Memory B cell (primary cell): ENCODE measurements around the gene KRT15.
"Not testable (repeated sequence)": the region's sequence is repeated elsewhere in the genome, so short reads cannot be mapped to it uniquely, and the experiment has no call there.

Experiments used
- ATAC-seq: fragments of 150-1000 bp; cut with Tn5 transposase; 2 replicates; pipeline ENCODE4 v1.10.0; 2021; ENCODE audit warnings: low read depth, mild to moderate bottlenecking, moderate library complexity
- DNase-seq, 2 donors: peaks; one replicate each; pipeline ENCODE4 v3.0.0; 2022; ENCODE audit warnings: low spot score in 2 of 2
- H3K27ac Mint-ChIP-seq: one replicate; pipeline ENCODE4 v1.8.0; 2022; ENCODE audit warnings: mild to moderate bottlenecking, moderate library complexity, mixed read lengths
- H3K27me3 Mint-ChIP-seq: one replicate; pipeline ENCODE4 v1.8.0; 2022; ENCODE audit warnings: mixed read lengths
- H3K36me3 Mint-ChIP-seq: one replicate; pipeline ENCODE4 v1.8.0; 2022; ENCODE audit warnings: mild to moderate bottlenecking, mixed read lengths
- H3K4me1 Mint-ChIP-seq: one replicate; pipeline ENCODE4 v1.8.0; 2022; ENCODE audit warnings: mixed read lengths
- H3K4me3 Mint-ChIP-seq: one replicate; pipeline ENCODE4 v1.8.0; 2022; ENCODE audit warnings: mild to moderate bottlenecking, moderate library complexity, mixed read lengths
- H3K9me3 Mint-ChIP-seq: one replicate; pipeline ENCODE4 v1.8.0; 2022; ENCODE audit warnings: mixed read lengths

The KRT15 gene

GRCh38 chr17:41548844-41549595, 30.3 kb upstream of the KRT15 start:
- ATAC-seq (peak; percentile 87), DNase-seq (peak; percentile 57 to 67)
- no peak overlapping the region for H3K27ac Mint-ChIP-seq
- peak overlapping the region; percentile 60 for H3K4me3 Mint-ChIP-seq
- H3K4me1 Mint-ChIP-seq: peaks cover 5% of the 10 kb centered on the region
- H3K27me3 Mint-ChIP-seq: peaks cover 27% of the 10 kb centered on the region
- peaks cover 5% of the 10 kb centered on the region for H3K36me3 Mint-ChIP-seq
- peaks cover 7% of the 10 kb centered on the region for H3K9me3 Mint-ChIP-seq

- peaks cover 22% of the 10 kb centered on the region for H3K27me3 Mint-ChIP-seq
- H3K27ac Mint-ChIP-seq: no peak overlapping the region
- peaks cover 5% of the 10 kb centered on the region for H3K4me1 Mint-ChIP-seq
- DNase-seq (peak in 1 of 2 donors; percentile 27), ATAC-seq (peak; percentile 19)
- peaks cover 5% of the 10 kb centered on the region for H3K36me3 Mint-ChIP-seq
- no peak overlapping the region for H3K4me3 Mint-ChIP-seq
- H3K9me3 Mint-ChIP-seq: peaks cover 7% of the 10 kb centered on the region
Measured at GRCh38 chr17:41547921-41548843, 29.5 kb upstream of the KRT15 start.

GRCh38 chr17:41547378-41547841, 28.7 kb upstream of the KRT15 start:
- H3K36me3 Mint-ChIP-seq: peaks cover 5% of the 10 kb centered on the region
- H3K4me3 Mint-ChIP-seq: no peak overlapping the region
- DNase-seq: no peak

GRCh38 chr17:41546819-41547218, 28.1 kb upstream of the KRT15 start:
- peaks cover 17% of the 10 kb centered on the region for H3K27me3 Mint-ChIP-seq
- H3K4me1 Mint-ChIP-seq: peaks cover 5% of the 10 kb centered on the region
- H3K4me3 Mint-ChIP-seq: no peak overlapping the region
- H3K36me3 Mint-ChIP-seq: peaks cover 5% of the 10 kb centered on the region
- H3K9me3 Mint-ChIP-seq: peaks cover 7% of the 10 kb centered on the region
- ATAC-seq (no peak), DNase-seq (no peak)
- no peak overlapping the region for H3K27ac Mint-ChIP-seq

More at GRCh38 chr17:41547378-41547841, 28.7 kb upstream of the KRT15 start:
- Mint-ChIP-seq H3K27me3 (peaks cover 19% of the 10 kb centered on the region), H3K4me1 (peaks cover 5% of the 10 kb centered on the region), H3K27ac (no peak overlapping the region), H3K9me3 (peaks cover 7% of the 10 kb centered on the region)
- no peak for ATAC-seq

GRCh38 chr17:41545829-41546410, 27.2 kb upstream of the KRT15 start:
- peaks cover 5% of the 10 kb centered on the region for H3K36me3 Mint-ChIP-seq
- no peak overlapping the region for H3K27ac Mint-ChIP-seq
- ATAC-seq (no peak), DNase-seq (no peak)
- H3K9me3 Mint-ChIP-seq: peaks cover 7% of the 10 kb centered on the region
- peaks cover 5% of the 10 kb centered on the region for H3K4me1 Mint-ChIP-seq
- H3K27me3 Mint-ChIP-seq: peaks cover 17% of the 10 kb centered on the region
- H3K4me3 Mint-ChIP-seq: no peak overlapping the region

GRCh38 chr17:41544935-41545334, 26.2 kb upstream of the KRT15 start:
- H3K27me3 Mint-ChIP-seq: peaks cover 19% of the 10 kb centered on the region

GRCh38 chr17:41544491-41544892, 25.8 kb upstream of the KRT15 start:
- Mint-ChIP-seq H3K27me3 (peaks cover 19% of the 10 kb centered on the region), H3K27ac (no peak overlapping the region), H3K4me3 (no peak overlapping the region), H3K9me3 (peaks cover 7% of the 10 kb centered on the region), H3K4me1 (peaks cover 5% of the 10 kb centered on the region), H3K36me3 (peaks cover 5% of the 10 kb centered on the region)
- ATAC-seq (no peak), DNase-seq (no peak)

More at GRCh38 chr17:41544935-41545334, 26.2 kb upstream of the KRT15 start:
- Mint-ChIP-seq H3K27ac (no peak overlapping the region), H3K36me3 (peaks cover 5% of the 10 kb centered on the region), H3K9me3 (peaks cover 7% of the 10 kb centered on the region), H3K4me3 (no peak overlapping the region), H3K4me1 (peaks cover 5% of the 10 kb centered on the region)
- DNase-seq: no peak
- ATAC-seq: no peak

GRCh38 chr17:41542786-41543185, 24.1 kb upstream of the KRT15 start:
- H3K27ac Mint-ChIP-seq, H3K36me3 Mint-ChIP-seq, H3K4me1 Mint-ChIP-seq, DNase-seq, H3K9me3 Mint-ChIP-seq, ATAC-seq, H3K4me3 Mint-ChIP-seq: not testable (repeated sequence)
- peaks cover 12% of the 10 kb centered on the region for H3K27me3 Mint-ChIP-seq

- no peak for ATAC-seq
- peaks cover 6% of the 10 kb centered on the region for H3K9me3 Mint-ChIP-seq
- H3K27me3 Mint-ChIP-seq: peaks cover 11% of the 10 kb centered on the region
- peaks cover 3% of the 10 kb centered on the region for H3K36me3 Mint-ChIP-seq
- H3K4me1 Mint-ChIP-seq: no peaks in the 10 kb centered on the region
- DNase-seq: no peak
- no peak overlapping the region for H3K4me3 Mint-ChIP-seq
- H3K27ac Mint-ChIP-seq: no peak overlapping the region
Measured at GRCh38 chr17:41542357-41542756, 23.7 kb upstream of the KRT15 start.

- DNase-seq: no peak
- Mint-ChIP-seq H3K27me3 (peaks cover 14% of the 10 kb centered on the region), H3K27ac (no peak overlapping the region), H3K36me3 (no peaks in the 10 kb centered on the region), H3K4me1 (no peaks in the 10 kb centered on the region), H3K9me3 (no peaks in the 10 kb centered on the region), H3K4me3 (no peak overlapping the region)
- ATAC-seq: no peak
Measured at GRCh38 chr17:41540921-41541625, 22.4 kb upstream of the KRT15 start.

- Mint-ChIP-seq H3K9me3 (no peaks in the 10 kb centered on the region), H3K36me3 (no peaks in the 10 kb centered on the region), H3K27me3 (peaks cover 17% of the 10 kb centered on the region), H3K4me1 (no peaks in the 10 kb centered on the region), H3K4me3 (no peak overlapping the region), H3K27ac (no peak overlapping the region)
- DNase-seq: no peak
- no peak for ATAC-seq
Measured at GRCh38 chr17:41539979-41540701, 21.4 kb upstream of the KRT15 start.

GRCh38 chr17:41539071-41539492, 20.4 kb upstream of the KRT15 start:
- Mint-ChIP-seq H3K36me3 (no peaks in the 10 kb centered on the region), H3K27me3 (peaks cover 18% of the 10 kb centered on the region), H3K4me1 (no peaks in the 10 kb centered on the region), H3K9me3 (no peaks in the 10 kb centered on the region), H3K4me3 (no peak overlapping the region), H3K27ac (no peak overlapping the region)
- DNase-seq: no peak
- no peak for ATAC-seq

GRCh38 chr17:41538565-41538991, 19.9 kb upstream of the KRT15 start:
- H3K36me3 Mint-ChIP-seq: no peaks in the 10 kb centered on the region
- DNase-seq (no peak), ATAC-seq (no peak)
- H3K27me3 Mint-ChIP-seq: peaks cover 21% of the 10 kb centered on the region
- no peaks in the 10 kb centered on the region for H3K9me3 Mint-ChIP-seq
- H3K4me3 Mint-ChIP-seq: no peak overlapping the region
- no peak overlapping the region for H3K27ac Mint-ChIP-seq
- no peaks in the 10 kb centered on the region for H3K4me1 Mint-ChIP-seq
